Gastroesophageal sphincter (tissue), 3 donors: Measurements from ENCODE around the gene NKX3-2.

ENCODE experiments used
- CTCF ChIP-seq, 4 experiments: fragments of 200-600 bp in 2 of 4; fragments of 450-650 bp in 2 of 4; sonication (generic) in 1 of 4; IDR thresholded peaks; one replicate each; pipeline ENCODE4 v1.5.1; 2017 to 2019; ENCODE audit warnings: antibody characterized with exemption in 4 of 4, mild to moderate bottlenecking in 2 of 4, moderate library complexity in 2 of 4
- POLR2AphosphoS5 ChIP-seq: sonication (generic); formaldehyde crosslinking; IDR thresholded peaks from one replicate; pipeline ENCODE4 v1.6.1; 2017; ENCODE audit warnings: antibody characterized with exemption

- no peak for TF ChIP-seq CTCF (IDR thresholded peaks at IDR 0.05)
- no peak for TF ChIP-seq POLR2AphosphoS5
Measured at GRCh38 chr4:13548059-13548983, 4.0 kb upstream of the NKX3-2 start.
